H9 (cell line): ENCODE measurements around the gene MAPK8IP2. TPM values are rescaled to one million over a fixed set of nuclear protein-coding genes. Genes with fewer than 3 reads are reported as not detected.
A peak's percentile ranks its signal among the peaks of the same experiment; 100 is the strongest.

Experiments used
- DNase-seq: peaks from one replicate; pipeline ENCODE4 v3.0.0-alpha.2; 2017
- H2AFZ ChIP-seq: one replicate; pipeline ENCODE4 v1.6.1; 2013; ENCODE audit warnings: mild to moderate bottlenecking, low read length, control low read depth, moderate library complexity
- H2AK5ac ChIP-seq: 2 replicates; pipeline ENCODE4 v1.6.1; 2013; ENCODE audit warnings: low read length, control low read depth, mixed read lengths; ENCODE audit not compliant: insufficient read length
- H2BK120ac ChIP-seq: one replicate; pipeline ENCODE4 v1.6.1; 2013; ENCODE audit warnings: low read depth, mild to moderate bottlenecking, low read length, control low read depth, inconsistent platforms; ENCODE audit not compliant: poor library complexity, severe bottlenecking
- H2BK12ac ChIP-seq: 2 replicates; pipeline ENCODE4 v1.6.1; 2013; ENCODE audit warnings: low read length, control low read depth, mixed read lengths, low read depth; ENCODE audit not compliant: insufficient read length
- H2BK15ac ChIP-seq: 2 replicates; pipeline ENCODE4 v1.6.1; 2013; ENCODE audit warnings: low read depth, low read length, control low read depth
- H2BK20ac ChIP-seq: one replicate; pipeline ENCODE4 v1.6.1; 2013; ENCODE audit warnings: low read depth, mild to moderate bottlenecking, low read length, control low read depth, inconsistent platforms; ENCODE audit not compliant: poor library complexity, severe bottlenecking
- H2BK5ac ChIP-seq: 2 replicates; pipeline ENCODE4 v1.6.1; 2013; ENCODE audit warnings: low read length, control low read depth, mixed read lengths; ENCODE audit not compliant: insufficient read length
- H3K14ac ChIP-seq: 2 replicates; pipeline ENCODE4 v1.6.1; 2013; ENCODE audit warnings: low read length, control low read depth; ENCODE audit not compliant: insufficient read depth
- H3K18ac ChIP-seq: 2 replicates; pipeline ENCODE4 v1.6.1; 2013; ENCODE audit warnings: low read depth, mild to moderate bottlenecking, mixed read lengths, low read length, control low read depth; ENCODE audit not compliant: insufficient read length
- H3K23ac ChIP-seq: 2 replicates; pipeline ENCODE4 v1.6.1; 2013; ENCODE audit warnings: low read length, control low read depth, mixed read lengths, low read depth; ENCODE audit not compliant: insufficient read length
- H3K23me2 ChIP-seq: 2 replicates; pipeline ENCODE4 v1.6.1; 2013; ENCODE audit warnings: low read depth, mild to moderate bottlenecking, mixed read lengths, low read length, control low read depth; ENCODE audit not compliant: insufficient read length, poor library complexity, severe bottlenecking
- H3K27ac ChIP-seq: 2 replicates; pipeline ENCODE4 v1.5.1; 2013; ENCODE audit warnings: low read length, control low read depth, mixed read lengths, low read depth; ENCODE audit not compliant: insufficient read length
- H3K27me3 ChIP-seq: 2 replicates; pipeline ENCODE4 v1.6.1; 2013; ENCODE audit warnings: low read length, control low read depth, inconsistent platforms; ENCODE audit not compliant: insufficient read depth
- H3K4ac ChIP-seq: 2 replicates; pipeline ENCODE4 v1.6.1; 2013; ENCODE audit warnings: low read depth, mild to moderate bottlenecking, control low read depth, inconsistent platforms, low read length, moderate library complexity
- H3K4me1 ChIP-seq: 2 replicates; pipeline ENCODE4 v1.6.1; 2013; ENCODE audit warnings: low read length, control low read depth, inconsistent platforms; ENCODE audit not compliant: insufficient read depth
- H3K4me2 ChIP-seq: 2 replicates; pipeline ENCODE4 v1.6.1; 2013; ENCODE audit warnings: low read length, control low read depth, mixed read lengths; ENCODE audit not compliant: insufficient read length, insufficient read depth
- H3K56ac ChIP-seq: 2 replicates; pipeline ENCODE4 v1.6.1; 2013; ENCODE audit warnings: low read depth, mild to moderate bottlenecking, mixed read lengths, low read length, control low read depth; ENCODE audit not compliant: insufficient read length
- H3K79me1 ChIP-seq: 2 replicates; pipeline ENCODE4 v1.6.1; 2013; ENCODE audit warnings: low read depth, mild to moderate bottlenecking, moderate library complexity, low read length, control low read depth, inconsistent platforms; ENCODE audit not compliant: insufficient read depth, poor library complexity, severe bottlenecking
- H3K79me2 ChIP-seq: 2 replicates; pipeline ENCODE4 v1.6.1; 2013; ENCODE audit warnings: low read length, control low read depth, inconsistent platforms; ENCODE audit not compliant: insufficient read depth
- H3K9ac ChIP-seq: 2 replicates; pipeline ENCODE4 v1.6.1; 2013; ENCODE audit warnings: low read length, control low read depth, mixed read lengths; ENCODE audit not compliant: insufficient read length; ENCODE audit errors: extremely low read depth
- H3K9me3 ChIP-seq: one replicate; pipeline ENCODE4 v1.6.1; 2013; ENCODE audit warnings: low read depth, low read length, inconsistent platforms; ENCODE audit not compliant: control insufficient read depth
- H3T11ph ChIP-seq: one replicate; pipeline ENCODE4 v1.6.1; 2013; ENCODE audit warnings: mild to moderate bottlenecking, low read length, control low read depth, inconsistent platforms
- H4K20me1 ChIP-seq: one replicate; pipeline ENCODE4 v1.6.1; 2013; ENCODE audit not compliant: control insufficient read depth, insufficient read length, insufficient read depth
- H4K5ac ChIP-seq: 2 replicates; pipeline ENCODE4 v1.6.1; 2013; ENCODE audit warnings: low read depth, mild to moderate bottlenecking, mixed read lengths, low read length, control low read depth; ENCODE audit not compliant: insufficient read length
- H4K8ac ChIP-seq: replicated peaks from 2 replicates; pipeline ENCODE4 v1.6.1; 2013; ENCODE audit warnings: low read length, control low read depth, mixed read lengths, low read depth; ENCODE audit not compliant: insufficient read length
- H4K91ac ChIP-seq: 2 replicates; pipeline ENCODE4 v1.6.1; 2013; ENCODE audit warnings: low read depth, mild to moderate bottlenecking, moderate library complexity, mixed read lengths, low read length, control low read depth; ENCODE audit not compliant: insufficient read length
- H3K27ac Mint-ChIP-seq, 3 experiments: 2 replicates in 2 of 3; 3 replicates in 1 of 3; pipeline ENCODE4 v1.8.0; 2020 to 2021; ENCODE audit warnings: mixed read lengths in 3 of 3, mild to moderate bottlenecking in 1 of 3, moderate library complexity in 1 of 3
- H3K27me3 Mint-ChIP-seq: 2 replicates; pipeline ENCODE4 v1.8.0; 2021; ENCODE audit warnings: low read depth, mild to moderate bottlenecking, moderate library complexity, mixed read lengths
- H3K36me3 Mint-ChIP-seq, 3 experiments: 2 replicates in 2 of 3; 3 replicates in 1 of 3; pipeline ENCODE4 v1.8.0; 2020 to 2021; ENCODE audit warnings: low read depth in 3 of 3, mixed read lengths in 3 of 3; ENCODE audit not compliant: insufficient read depth in 1 of 3
- H3K4me1 Mint-ChIP-seq, 2 experiments: 2 replicates each; pipeline ENCODE4 v1.8.0; 2020; ENCODE audit warnings: mixed read lengths in 2 of 2
- H3K4me3 Mint-ChIP-seq, 2 experiments: 2 replicates in 1 of 2; 3 replicates in 1 of 2; pipeline ENCODE4 v1.8.0; 2020 to 2021; ENCODE audit warnings: mild to moderate bottlenecking in 2 of 2, mixed read lengths in 2 of 2, moderate library complexity in 1 of 2
- H3K9me3 Mint-ChIP-seq, 2 experiments: 2 replicates in 1 of 2; 3 replicates in 1 of 2; pipeline ENCODE4 v1.8.0; 2020; ENCODE audit warnings: mild to moderate bottlenecking in 2 of 2, mixed read lengths in 2 of 2, moderate library complexity in 1 of 2
- WGBS: extraction: QIAGEN DNeasy Blood & Tissue Kit; methylation state at CpG from one replicate; pipeline ENCODE4 v1.1.7; 2013; ENCODE audit warnings: missing lambda C conversion rate, low lambda C conversion rate, mixed read lengths; ENCODE audit not compliant: insufficient read length; ENCODE audit errors: extremely low coverage; 5-methylcytosine and 5-hydroxymethylcytosine counted together
- total RNA-seq: library from RNA; stranded (reverse); gene quantifications from 2 replicates; pipeline ENCODE4 v1.2.1, GENCODE V29; 2021
- TF ChIP-seq, protein P1 (sequence below): fragments of 200-600 bp; sonication (generic); conservative IDR thresholded peaks from 3 replicates; pipeline ENCODE4 v1.8.0; 2021; ENCODE audit warnings: antibody characterized with exemption, mild to moderate bottlenecking

MAPK8IP2 gene
- total RNA-seq, 1 experiment from 2014 or later, result 5.7 TPM

DNA sequence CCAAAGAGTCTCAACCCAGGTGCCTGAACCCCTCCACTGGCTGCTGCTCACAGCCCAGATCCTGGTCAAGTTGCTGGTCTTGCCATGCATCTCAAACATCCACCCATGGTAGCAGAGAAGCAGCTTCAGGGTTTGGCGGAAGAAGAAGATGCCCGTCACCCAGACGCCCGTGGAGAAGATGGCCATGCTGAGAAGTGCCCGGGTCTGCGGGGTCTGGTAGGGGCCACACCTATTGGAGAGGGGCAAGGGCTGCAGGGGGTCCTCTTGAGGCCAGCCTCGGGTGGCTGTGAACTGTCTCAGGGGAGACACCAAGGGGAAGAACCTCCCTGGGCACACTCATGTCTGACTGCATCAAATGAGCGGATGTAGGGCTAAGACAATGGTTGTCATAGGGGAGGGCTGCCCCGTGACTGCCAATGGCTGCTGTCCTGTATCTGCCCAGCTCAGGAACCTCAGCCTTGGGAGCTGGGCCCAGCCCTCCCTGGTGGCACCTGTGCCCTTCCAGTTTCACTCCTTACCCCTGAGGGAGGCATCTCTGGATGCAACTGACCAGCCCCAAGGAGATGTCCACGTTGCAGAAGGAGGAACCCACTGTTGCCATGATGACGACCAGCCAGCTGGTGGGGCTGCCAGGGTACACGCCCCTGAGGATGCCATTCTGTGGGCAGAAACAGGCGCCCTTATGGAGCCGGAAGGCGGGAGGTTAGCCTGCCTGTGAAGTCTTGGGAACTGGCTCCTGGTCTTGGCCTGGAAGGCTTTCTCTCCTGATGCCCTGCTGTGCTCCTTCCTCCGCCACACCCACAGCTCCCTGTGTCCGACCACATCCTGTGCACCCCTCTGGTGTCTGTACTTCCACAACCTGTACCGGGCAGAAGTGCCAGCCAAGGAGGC lies 23.5 kb upstream of the MAPK8IP2 start:
- Histone ChIP-seq H2BK12ac (no peak overlapping the region), H3K23me2 (no peaks in the 10 kb centered on the region), H3K27ac (no peak overlapping the region), H2AFZ (no peak overlapping the region), H3K56ac (no peak overlapping the region), H2BK5ac (no peak overlapping the region), H2AK5ac (no peak overlapping the region), H3K27me3 (no peaks in the 10 kb centered on the region), H3K14ac (no peak overlapping the region; the same call in 1 of the 2 replicates), H2BK120ac (no peak overlapping the region), H2BK15ac (no peak overlapping the region), H3K9ac (no peak overlapping the region), H3K4me2 (no peak overlapping the region), H4K20me1 (no peaks in the 10 kb centered on the region), H4K5ac (no peak overlapping the region), H2BK20ac (no peak overlapping the region), H3T11ph (no peak overlapping the region), H3K79me2 (no peaks in the 10 kb centered on the region), H4K91ac (no peak overlapping the region), H3K79me1 (peaks cover 4% of the 10 kb centered on the region), H4K8ac (no peak overlapping the region), H3K23ac (no peak overlapping the region), H3K18ac (no peak overlapping the region), H3K4me1 (peaks cover 2% of the 10 kb centered on the region; the same call in 1 of the 2 replicates), H3K4ac (no peak overlapping the region), H3K9me3 (no peaks in the 10 kb centered on the region)
- peaks cover 4 to 61% (median 54%) of the 10 kb centered on the region in 3 experiments for H3K36me3 Mint-ChIP-seq
- DNase-seq, result no peak
- no CpG with 5 or more reads among the region's 18 CpGs for WGBS
- H3K4me1 Mint-ChIP-seq, result 0 out of 4 replicates have a peak, but pooled peaks cover 0 to 6% of the 10 kb centered on the region in 2 experiments
- H3K4me3 Mint-ChIP-seq, result no peak overlapping the region
- no peaks in the 10 kb centered on the region; the same call in 1 of the 2 replicates for H3K27me3 Mint-ChIP-seq
- H3K9me3 Mint-ChIP-seq, result no peaks in the 10 kb centered on the region
- H3K27ac Mint-ChIP-seq, result peak overlapping the region in 1 of 3 experiments; percentile 70; a peak in 3 of 7 replicates
- TF ChIP-seq, protein P1, sequence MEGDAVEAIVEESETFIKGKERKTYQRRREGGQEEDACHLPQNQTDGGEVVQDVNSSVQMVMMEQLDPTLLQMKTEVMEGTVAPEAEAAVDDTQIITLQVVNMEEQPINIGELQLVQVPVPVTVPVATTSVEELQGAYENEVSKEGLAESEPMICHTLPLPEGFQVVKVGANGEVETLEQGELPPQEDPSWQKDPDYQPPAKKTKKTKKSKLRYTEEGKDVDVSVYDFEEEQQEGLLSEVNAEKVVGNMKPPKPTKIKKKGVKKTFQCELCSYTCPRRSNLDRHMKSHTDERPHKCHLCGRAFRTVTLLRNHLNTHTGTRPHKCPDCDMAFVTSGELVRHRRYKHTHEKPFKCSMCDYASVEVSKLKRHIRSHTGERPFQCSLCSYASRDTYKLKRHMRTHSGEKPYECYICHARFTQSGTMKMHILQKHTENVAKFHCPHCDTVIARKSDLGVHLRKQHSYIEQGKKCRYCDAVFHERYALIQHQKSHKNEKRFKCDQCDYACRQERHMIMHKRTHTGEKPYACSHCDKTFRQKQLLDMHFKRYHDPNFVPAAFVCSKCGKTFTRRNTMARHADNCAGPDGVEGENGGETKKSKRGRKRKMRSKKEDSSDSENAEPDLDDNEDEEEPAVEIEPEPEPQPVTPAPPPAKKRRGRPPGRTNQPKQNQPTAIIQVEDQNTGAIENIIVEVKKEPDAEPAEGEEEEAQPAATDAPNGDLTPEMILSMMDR, result no peak
